GM12878 (cell line): ENCODE data around the gene SLC43A3. TPM values are rescaled to one million over a fixed set of nuclear protein-coding genes. Genes with fewer than 3 reads are reported as not detected.

Experiments used
- CTCF ChIP-seq, 3 experiments: IDR thresholded peaks in 2 of 3; conservative IDR thresholded peaks in 1 of 3; 2 replicates each; pipeline ENCODE4 v1.5.1; 2011; ENCODE audit warnings: low read depth in 3 of 3, low read length in 3 of 3, mild to moderate bottlenecking in 3 of 3, control low read depth in 2 of 3, moderate library complexity in 2 of 3, inconsistent platforms in 1 of 3, mixed read lengths in 1 of 3; ENCODE audit not compliant: control insufficient read depth in 2 of 3, insufficient read depth in 1 of 3; ENCODE audit errors: extremely low read depth in 1 of 3
- EP300 ChIP-seq, 2 experiments: fragments of 150-350 bp in 1 of 2; IDR thresholded peaks; 2 replicates each; pipeline ENCODE4 v1.6.1; 2011 to 2012; ENCODE audit warnings: low read depth in 2 of 2, low read length in 2 of 2, borderline replicate concordance in 1 of 2, improper control_type of control experiment in 1 of 2, inconsistent platforms in 1 of 2; ENCODE audit not compliant: control insufficient read depth in 1 of 2
- HSF1 ChIP-seq: fragments of 150-350 bp; IDR thresholded peaks from 2 replicates; pipeline ENCODE4 v1.6.1; 2014; ENCODE audit warnings: mild to moderate bottlenecking, low read depth, low read length
- MEF2B ChIP-seq: fragments of 450-650 bp; IDR thresholded peaks from 2 replicates; pipeline ENCODE4 v1.6.1; 2018; ENCODE audit warnings: mild to moderate bottlenecking, moderate library complexity; ENCODE audit not compliant: partially characterized antibody, poor library complexity, severe bottlenecking
- MTA3 ChIP-seq: IDR thresholded peaks from 2 replicates; pipeline ENCODE4 v1.6.1; 2012; ENCODE audit warnings: low read length, inconsistent platforms, borderline replicate concordance
- NFYA ChIP-seq: IDR thresholded peaks from 2 replicates; pipeline ENCODE4 v1.6.1; 2011; ENCODE audit warnings: low read depth, mild to moderate bottlenecking, low read length, improper control_type of control experiment, borderline replicate concordance
- NRF1 ChIP-seq: conservative IDR thresholded peaks from 2 replicates; pipeline ENCODE4 v1.6.1; 2011; ENCODE audit warnings: mild to moderate bottlenecking, low read depth, low read length, improper control_type of control experiment
- RELB ChIP-seq: fragments of 450-650 bp; IDR thresholded peaks from 2 replicates; pipeline ENCODE4 v1.6.1; 2017; ENCODE audit warnings: low read depth, mild to moderate bottlenecking, moderate library complexity
- SREBF1 ChIP-seq: IDR thresholded peaks from 2 replicates; pipeline ENCODE4 v1.6.1; 2012; ENCODE audit warnings: mild to moderate bottlenecking, low read length
- TCF12 ChIP-seq: IDR thresholded peaks from 2 replicates; pipeline ENCODE4 v1.6.1; 2011; ENCODE audit warnings: low read depth, mild to moderate bottlenecking, low read length
- ZNF207 ChIP-seq: fragments of 450-650 bp; IDR thresholded peaks from 2 replicates; pipeline ENCODE4 v1.6.1; 2014; ENCODE audit warnings: antibody characterized with exemption, mild to moderate bottlenecking, borderline replicate concordance
- ZNF24 ChIP-seq: fragments of 450-650 bp; IDR thresholded peaks from 2 replicates; pipeline ENCODE4 v1.6.1; 2017; ENCODE audit warnings: antibody characterized with exemption, mild to moderate bottlenecking
- ZNF384 ChIP-seq: IDR thresholded peaks from 2 replicates; pipeline ENCODE4 v1.6.1; 2012; ENCODE audit warnings: low read depth, mild to moderate bottlenecking, low read length, improper control_type of control experiment, borderline replicate concordance
- polyA plus RNA-seq, 11 experiments: library from polyadenylated mRNA; depleted of rRNA in 4 of 11; unstranded in 6 of 11; stranded (reverse) in 5 of 11; fragments of >200 nt; fragmentation: Nextera tagmentation in 4 of 11; fragmentation: Illumina TruSeq in 1 of 11; extraction: Ambion mirVana in 4 of 11; extraction: Trizol in 1 of 11; gene quantifications; 1 replicate in 1 of 11; 2 replicates in 10 of 11; pipeline versions ENCODE4 v1.2.1 to v1.2.3, GENCODE V29; 2011 to 2016; ENCODE audit warnings: inconsistent platforms in 2 of 11, missing spikeins in 2 of 11, low read depth in 1 of 11
- total RNA-seq, 4 experiments: library from RNA; depleted of rRNA in 3 of 4; stranded (reverse); fragments of >200 nt in 3 of 4; fragmentation: Illumina TruSeq in 1 of 4; extraction: Trizol in 1 of 4; gene quantifications; 2 replicates each; pipeline versions ENCODE4 v1.2.1 to v1.2.3, GENCODE V29; 2013 to 2021

Gene SLC43A3
- total and polyA plus RNA-seq, 10 of the 15 experiments (the other 5 are each of a cell fraction or from before 2014, with no cell fraction given) = 37.5 to 237 (median 132) TPM

- TF ChIP-seq ZNF384 (no peak), MTA3 (no peak), RELB (no peak), EP300 (IDR thresholded peaks at IDR 0.05; ENCODE audit: borderline replicate concordance in 1 of 2, control insufficient read depth in 1 of 2, low read depth in 2 of 2, low read length in 2 of 2) (no peak), MEF2B (no peak), ZNF24 (no peak), ZNF207 (no peak), CTCF (IDR thresholded peaks at IDR 0.05 in 2 of 3, conservative IDR thresholded peaks at IDR 0.05 in 1 of 3; ENCODE audit: control insufficient read depth in 2 of 3, extremely low read depth in 1 of 3, insufficient read depth in 1 of 3, low read depth in 3 of 3, low read length in 3 of 3) (no peak), TCF12 (no peak), HSF1 (no peak), NFYA (no peak), SREBF1 (no peak), NRF1 (no peak)
- TF ChIP-seq, all 136 proteins: peak for 0
Observed at GRCh38 chr11:57434640-57435546, 8.0 kb upstream of the SLC43A3 start (continued).
